Measurements from ENCODE around the gene KRT85.

DNA sequence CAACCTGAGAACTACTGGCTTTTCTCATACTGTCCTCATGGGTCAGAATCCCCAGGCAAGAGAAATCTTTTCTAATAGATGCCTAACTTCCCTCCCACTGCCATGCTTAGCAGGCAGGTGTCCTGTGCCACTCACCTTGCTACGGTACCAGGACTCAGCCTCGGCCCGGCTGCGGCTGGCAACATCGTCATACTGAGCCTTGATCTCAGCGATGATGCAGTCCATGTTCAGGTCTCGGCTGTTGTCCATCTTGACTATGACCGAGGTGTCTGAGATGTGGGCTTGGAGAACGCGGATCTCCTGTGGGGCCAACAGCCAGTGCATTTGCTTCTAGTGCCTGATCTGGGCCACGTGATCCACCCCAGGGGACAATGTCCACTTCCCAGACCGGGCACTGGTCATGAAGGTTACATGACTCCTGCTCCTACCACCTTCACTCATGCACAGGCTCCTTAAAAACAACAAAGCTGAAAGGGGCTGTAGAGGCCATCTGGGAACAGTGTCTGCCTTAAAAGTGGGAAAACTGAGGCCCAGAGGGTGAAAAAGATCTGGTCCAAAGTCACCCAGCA is 4.1 kb downstream of the KRT85 start:
- TF ChIP-seq, protein P1, sequence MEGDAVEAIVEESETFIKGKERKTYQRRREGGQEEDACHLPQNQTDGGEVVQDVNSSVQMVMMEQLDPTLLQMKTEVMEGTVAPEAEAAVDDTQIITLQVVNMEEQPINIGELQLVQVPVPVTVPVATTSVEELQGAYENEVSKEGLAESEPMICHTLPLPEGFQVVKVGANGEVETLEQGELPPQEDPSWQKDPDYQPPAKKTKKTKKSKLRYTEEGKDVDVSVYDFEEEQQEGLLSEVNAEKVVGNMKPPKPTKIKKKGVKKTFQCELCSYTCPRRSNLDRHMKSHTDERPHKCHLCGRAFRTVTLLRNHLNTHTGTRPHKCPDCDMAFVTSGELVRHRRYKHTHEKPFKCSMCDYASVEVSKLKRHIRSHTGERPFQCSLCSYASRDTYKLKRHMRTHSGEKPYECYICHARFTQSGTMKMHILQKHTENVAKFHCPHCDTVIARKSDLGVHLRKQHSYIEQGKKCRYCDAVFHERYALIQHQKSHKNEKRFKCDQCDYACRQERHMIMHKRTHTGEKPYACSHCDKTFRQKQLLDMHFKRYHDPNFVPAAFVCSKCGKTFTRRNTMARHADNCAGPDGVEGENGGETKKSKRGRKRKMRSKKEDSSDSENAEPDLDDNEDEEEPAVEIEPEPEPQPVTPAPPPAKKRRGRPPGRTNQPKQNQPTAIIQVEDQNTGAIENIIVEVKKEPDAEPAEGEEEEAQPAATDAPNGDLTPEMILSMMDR (optimal IDR thresholded peaks at IDR 0.05 in 1 of 3, IDR thresholded peaks at IDR 0.05 in 1 of 3, conservative IDR thresholded peaks at IDR 0.05 in 1 of 3; ENCODE audit: extremely low read depth in 1 of 3, insufficient read depth in 2 of 3, low read length in 3 of 3): no peak
- no peak for TF ChIP-seq EZH2 (IDR thresholded peaks at IDR 0.05; ENCODE audit: low read length)

Data from keratinocyte (primary cell).